HuH-7.5 (cell line): ENCODE data around the gene LILRB1.
"Not testable (repeated sequence)": the region's sequence is repeated elsewhere in the genome, so short reads cannot be mapped to it uniquely, and the experiment has no call there.

ENCODE experiments used
- DNase-seq: peaks from one replicate; pipeline ENCODE4 v3.0.0; 2011; ENCODE audit warnings: low spot score

The LILRB1 gene

GRCh38 chr19:54630262-54630661 is at the start of gene LILRB1:
TSS of gene LILRB1 (plus strand) at chr19:54630484. CDS start at chr19:54631074, 590 bp downstream.
- not testable (repeated sequence) for DNase-seq

GRCh38 chr19:54586397-54586796 is 43.9 kb upstream of the LILRB1 start:
- DNase-seq, result no peak

DNA sequence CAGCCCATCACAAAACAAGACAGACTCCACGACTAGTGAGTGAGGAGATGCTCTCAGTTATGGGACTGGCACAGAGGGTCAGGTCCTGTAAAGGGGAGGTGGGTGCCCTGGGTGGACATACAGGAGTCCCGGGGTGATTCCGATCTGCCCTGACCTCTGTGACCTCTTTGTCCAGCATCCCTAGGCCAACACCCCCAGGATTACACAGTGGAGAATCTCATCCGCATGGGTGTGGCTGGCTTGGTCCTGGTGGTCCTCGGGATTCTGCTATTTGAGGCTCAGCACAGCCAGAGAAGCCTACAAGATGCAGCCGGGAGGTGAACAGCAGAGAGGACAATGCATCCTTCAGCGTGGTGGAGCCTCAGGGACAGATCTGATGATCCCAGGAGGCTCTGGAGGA is 43.3 kb upstream of the LILRB1 start:
- no peak for DNase-seq

DNA sequence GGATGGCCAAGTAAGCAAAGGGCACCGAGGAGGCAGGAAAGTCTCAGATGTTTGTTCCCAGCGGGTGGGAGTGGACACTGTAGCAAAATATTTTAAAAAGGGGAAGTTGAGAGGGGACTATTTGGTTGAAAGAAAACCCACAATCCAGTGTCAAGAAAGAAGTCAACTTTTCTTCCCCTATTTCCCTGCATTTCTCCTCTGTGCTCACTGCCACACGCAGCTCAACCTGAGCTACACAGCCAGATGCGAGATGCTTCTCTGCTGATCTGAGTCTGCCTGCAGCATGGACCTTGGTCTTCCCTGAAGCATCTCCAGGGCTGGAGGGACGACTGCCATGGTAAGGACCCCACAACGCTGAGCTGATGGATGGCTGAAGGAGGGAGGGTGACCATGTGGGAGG is 36.8 kb upstream of the LILRB1 start, which contains the start of gene LILRA1:
LILRA1 (plus strand) TSS at position 188 of the 400 bp plus-strand sequence. CDS start 613 bp downstream, outside the sequence.
- DNase-seq, result not testable (repeated sequence)

DNA sequence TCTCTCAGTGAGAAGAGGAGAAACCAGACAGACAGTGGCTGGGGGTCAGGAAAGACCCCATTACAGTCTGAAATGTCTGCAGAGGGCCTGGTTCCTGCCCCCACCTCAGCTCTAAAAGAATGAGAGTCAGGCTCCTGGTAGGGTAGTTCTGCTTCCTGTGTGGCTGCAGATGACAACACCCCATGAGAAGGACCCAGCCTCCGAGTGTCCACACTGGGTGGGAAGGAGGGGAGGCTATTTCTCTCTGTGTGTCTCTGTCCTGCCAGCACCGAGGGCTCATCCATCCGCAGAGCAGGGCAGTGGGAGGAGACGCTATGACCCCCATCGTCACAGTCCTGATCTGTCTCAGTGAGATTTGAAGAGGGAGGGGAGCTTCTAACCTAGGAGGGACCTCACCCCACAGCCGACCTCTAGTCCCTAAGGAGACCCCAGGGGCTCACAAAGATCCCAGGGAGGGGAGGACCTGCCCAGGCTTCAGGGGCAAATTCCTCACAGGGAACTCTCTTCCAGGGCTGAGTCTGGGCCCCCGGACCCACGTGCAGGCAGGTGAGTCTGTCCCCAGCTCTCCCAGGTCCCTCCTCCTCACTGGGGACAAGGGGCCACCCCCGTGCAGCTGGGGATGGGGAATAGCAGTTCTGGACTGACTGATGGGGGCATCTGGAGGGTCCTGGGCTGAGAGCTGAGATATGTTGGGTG is 36.2 kb upstream of the LILRB1 start:
- not testable (repeated sequence) for DNase-seq

GRCh38 chr19:54594737-54595136 is 35.5 kb upstream of the LILRB1 start:
- DNase-seq, result no peak

GRCh38 chr19:54595680-54596436 is 34.4 kb upstream of the LILRB1 start:
- not testable (repeated sequence) for DNase-seq

DNA sequence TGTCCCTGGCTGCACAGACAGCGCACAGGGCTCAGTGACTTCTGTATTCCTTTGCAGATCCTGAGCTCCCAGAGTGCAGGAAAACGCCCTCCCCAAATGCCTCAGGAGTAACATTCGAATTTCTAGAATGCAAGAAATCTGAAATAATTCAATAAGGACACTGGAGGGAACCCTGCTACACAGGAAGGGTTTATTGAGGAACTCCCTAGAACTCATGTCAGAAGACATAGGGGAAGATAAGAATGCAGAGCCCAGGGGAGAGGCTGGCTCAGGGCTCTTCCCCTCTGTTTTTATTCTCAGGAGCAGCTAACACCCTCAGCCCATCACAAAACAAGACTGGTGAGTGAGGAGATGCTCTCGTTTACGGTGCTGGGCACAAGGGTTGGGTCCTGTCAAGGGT is 30.1 kb upstream of the LILRB1 start:
- no peak for DNase-seq

DNA sequence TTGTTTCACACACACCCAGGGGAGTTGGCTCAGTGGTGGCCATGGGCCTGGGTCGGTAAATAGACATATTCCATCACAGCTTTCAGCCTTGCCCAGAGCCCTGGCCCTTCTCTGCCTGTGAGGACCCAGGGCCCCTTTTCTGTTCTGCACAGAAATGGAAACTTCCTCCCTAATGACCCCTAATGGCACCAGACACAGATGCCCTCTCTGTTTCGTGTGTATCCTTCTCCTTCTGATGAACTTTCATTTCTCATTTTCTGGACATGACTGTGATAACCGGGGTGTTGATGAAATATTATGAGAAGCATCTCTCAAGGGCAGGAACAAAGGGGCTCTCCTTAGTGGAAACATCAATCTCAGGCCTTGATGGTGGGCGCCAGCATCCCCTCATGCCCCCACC is 24.1 kb upstream of the LILRB1 start:
- no peak for DNase-seq

DNA sequence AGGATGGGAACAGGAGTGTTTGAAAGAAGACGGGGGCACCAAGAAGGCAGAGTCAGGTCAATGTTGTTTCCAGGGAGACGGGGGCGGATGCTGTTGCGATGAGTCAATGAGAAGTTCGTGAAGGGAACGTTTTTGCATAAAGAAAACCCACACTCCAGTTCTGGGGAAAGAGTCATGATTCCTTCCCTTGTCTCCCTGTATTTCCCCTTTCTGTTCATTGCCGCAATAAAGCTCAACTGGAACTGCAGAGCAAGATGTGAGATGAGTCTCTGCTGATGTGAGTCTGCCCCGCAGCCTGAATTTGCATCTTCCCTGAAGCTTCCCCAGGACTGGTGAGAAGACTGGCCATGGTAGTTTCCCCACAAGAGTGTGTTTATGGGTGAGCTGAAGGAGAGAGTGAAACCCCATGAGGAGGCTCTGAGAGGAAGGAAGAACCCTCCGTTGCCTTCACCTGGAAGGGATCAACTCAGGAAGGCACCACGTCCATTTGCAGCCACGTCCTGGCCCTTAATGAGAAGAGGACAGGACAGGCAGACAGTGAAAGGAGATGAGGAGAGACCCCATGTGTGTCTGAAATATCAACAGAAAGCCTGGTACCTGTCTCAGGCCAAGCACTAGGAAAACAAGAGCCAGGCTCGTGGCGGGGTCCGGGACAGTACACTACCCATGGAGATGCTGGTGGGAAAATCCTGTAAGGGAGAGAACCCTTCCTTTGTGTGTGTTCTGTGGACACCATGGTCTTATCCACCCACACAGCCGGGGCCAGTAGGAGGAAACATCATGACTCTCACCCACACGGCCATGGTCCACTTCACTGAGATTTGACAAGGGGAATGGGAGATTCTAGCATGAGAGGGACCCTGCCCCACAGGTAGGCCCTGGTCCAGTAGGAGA is 23.1 kb upstream of the LILRB1 start:
- no peak for DNase-seq

DNA sequence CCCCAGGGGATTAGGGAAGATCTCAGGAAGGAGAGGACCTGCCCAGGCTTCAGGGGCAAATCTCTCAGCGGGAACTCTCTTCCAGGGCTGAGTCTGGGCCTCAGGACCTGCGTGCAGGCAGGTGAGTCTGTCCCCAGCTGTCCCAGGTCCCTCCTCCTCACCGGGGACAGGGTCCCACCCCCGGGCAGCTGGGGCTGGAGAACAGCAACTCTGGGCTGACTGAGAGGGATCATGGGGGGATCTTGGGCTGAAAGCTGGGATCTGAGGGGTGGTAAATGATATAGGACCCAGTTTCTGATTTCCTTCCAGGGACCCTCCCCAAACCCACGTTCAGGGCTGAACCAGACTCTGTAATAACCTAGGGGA is 22.5 kb upstream of the LILRB1 start:
- no peak for DNase-seq

DNA sequence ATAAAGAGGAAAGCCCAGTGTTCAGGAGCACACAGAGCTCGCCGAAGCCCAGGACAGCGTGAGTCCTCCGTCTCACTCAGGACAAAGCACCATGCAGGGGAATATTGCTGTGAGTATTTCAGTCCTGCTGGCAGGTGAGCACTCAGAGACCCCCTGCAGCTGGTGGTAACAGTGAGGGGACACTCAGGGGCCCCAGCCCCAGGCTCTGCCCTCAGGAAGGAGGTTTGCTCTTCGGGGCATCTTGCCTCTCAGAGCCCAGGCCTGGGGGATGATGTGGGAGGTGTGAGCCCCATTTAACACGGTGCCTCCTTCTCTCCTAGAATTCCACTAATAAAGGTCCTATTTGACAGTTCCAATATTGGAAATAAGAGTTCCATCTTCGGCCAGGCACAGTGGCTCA is 22.1 kb upstream of the LILRB1 start:
- no peak for DNase-seq

DNA sequence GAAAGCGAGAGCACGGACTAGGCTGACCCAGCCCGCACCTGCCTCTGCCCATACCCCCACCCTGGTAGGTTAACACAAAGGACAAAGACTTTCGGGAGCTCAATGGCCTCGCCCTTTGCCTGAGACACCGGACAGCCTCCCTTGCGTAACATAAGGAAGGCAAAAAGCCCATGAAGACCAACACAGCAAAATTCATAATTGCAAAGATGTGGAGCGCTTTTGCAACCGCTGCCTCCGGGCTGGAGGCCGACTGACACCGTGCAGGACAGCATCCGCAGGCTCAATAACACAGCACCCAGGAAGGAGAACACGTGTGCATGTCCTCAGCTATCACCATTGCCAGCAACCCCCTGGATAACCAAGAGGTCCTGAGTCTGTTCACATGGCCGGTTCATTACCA is 21.5 kb upstream of the LILRB1 start:
- DNase-seq, result no peak

- no peak for DNase-seq
Observed at GRCh38 chr19:54609356-54609791, 20.9 kb upstream of the LILRB1 start.

DNA sequence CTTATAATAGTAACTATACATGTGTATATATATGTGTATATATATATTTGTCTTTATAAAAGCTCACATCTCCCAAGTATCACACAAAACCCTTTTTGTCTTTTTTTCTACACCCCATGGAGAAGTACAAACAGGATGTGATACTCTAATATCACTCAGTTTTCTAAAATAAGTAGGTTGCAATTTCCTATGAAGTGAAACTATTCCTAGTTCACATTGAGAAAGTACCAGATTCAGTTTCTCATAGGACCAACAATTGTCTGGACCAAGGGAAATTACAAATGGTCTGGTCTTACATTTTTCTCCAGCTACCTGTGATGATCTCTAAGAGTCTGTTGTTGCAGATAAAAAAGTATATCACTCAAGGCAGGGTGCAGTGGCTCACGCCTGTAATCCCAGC is 17.9 kb upstream of the LILRB1 start:
- DNase-seq, result no peak

DNA sequence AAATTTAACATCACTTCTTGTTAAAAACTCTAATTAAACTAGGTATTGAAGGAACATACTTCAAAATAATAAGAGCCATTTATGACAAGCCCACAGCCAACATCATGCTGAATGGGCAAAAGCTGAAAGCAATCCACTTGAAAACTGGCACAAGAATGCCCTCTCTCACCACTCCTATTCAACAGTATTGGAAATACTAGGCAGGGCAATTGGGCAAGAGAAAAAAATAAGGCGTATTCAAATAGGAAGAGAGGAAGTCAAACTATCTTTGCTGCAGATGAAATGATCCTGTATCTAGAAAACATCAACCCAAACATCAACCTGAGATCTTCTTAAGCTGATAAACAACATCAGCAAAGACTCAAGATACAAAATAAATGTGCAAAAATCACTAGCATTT is 15.6 kb upstream of the LILRB1 start:
- DNase-seq, result no peak

- no peak for DNase-seq
Observed at GRCh38 chr19:54616057-54616456, 14.2 kb upstream of the LILRB1 start.

- DNase-seq, result no peak
Observed at GRCh38 chr19:54616821-54617560, 13.3 kb upstream of the LILRB1 start.

- no peak for DNase-seq
Observed at GRCh38 chr19:54620464-54620863, 9.8 kb upstream of the LILRB1 start.

- no peak for DNase-seq
Observed at GRCh38 chr19:54622431-54622830, 7.9 kb upstream of the LILRB1 start.

DNA sequence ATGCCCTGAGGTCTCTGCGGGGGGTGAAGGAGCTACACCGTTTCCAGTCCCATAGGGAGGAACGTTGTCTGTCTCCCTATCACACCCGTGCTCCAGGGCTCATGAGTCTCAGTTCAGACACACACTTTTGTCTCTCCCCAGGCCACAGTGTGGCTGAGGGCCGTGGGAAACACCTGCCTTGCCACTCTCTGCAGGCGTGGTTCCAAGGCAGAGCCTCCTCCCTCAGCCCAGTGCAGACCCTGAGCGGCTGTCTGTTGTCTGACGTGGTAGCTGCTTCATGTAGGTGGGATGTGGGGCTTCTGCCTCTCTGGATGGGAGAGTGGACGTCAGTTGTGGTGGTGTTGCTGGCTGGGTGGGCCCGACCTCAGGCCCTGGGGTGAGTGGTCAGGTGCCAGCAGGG is 6.0 kb upstream of the LILRB1 start:
- DNase-seq, result not testable (repeated sequence)
